Fibroblast of pulmonary artery (primary cell): ENCODE data around the gene MSI2.

ENCODE experiments used
- DNase-seq: peaks from one replicate; pipeline ENCODE4 v3.0.0-alpha.2; 2010; ENCODE audit warnings: low read depth
- H3K4me3 ChIP-seq: replicated peaks from 2 replicates; pipeline ENCODE4 v1.5.1; 2011; ENCODE audit warnings: low read depth, mild to moderate bottlenecking, control low read depth, low read length, moderate library complexity
- TF ChIP-seq, protein P1 (sequence below): IDR thresholded peaks from 2 replicates; pipeline ENCODE4 v1.5.1; 2011; ENCODE audit warnings: mild to moderate bottlenecking, control low read depth, low read length, inconsistent platforms; ENCODE audit errors: missing control alignments

The MSI2 gene

DNA sequence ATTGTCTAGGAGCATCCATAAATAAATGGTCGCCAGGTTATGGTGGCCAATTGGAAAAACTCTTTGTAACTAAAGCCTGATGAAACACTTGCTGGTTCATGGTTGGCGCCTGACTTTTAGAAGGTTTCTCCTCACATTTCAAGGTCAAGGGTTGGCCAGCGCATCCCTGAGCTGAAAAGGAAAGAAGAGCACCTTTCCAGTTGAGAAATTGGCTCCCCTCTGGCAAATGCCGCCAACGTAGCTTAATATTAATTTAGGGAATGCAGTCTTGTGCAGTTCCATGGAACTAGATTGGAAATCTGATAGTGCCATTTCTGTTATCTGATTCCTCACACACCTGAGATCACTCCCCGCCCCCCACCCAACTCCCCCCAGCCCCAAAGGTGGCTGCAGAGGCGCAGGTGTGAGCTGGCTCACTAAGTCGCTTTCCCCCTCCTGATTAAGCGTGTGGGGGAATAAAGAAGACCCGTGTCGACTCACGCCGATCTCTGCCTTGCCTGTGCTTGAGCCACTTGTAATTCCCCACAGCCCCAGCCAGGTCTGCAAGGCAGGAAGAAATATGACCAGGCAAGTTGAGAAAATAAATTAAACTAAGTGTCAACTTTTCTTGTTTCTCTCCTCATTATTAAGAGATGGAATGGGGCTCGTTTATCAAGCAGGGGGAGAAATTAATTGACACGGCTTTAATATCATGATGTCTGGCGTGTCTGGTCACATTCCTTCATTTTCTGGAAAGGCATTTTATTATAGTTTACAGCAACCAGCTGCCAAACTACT, 331.1 kb downstream of the MSI2 start:
- no peak overlapping the region for H3K4me3 ChIP-seq
- TF ChIP-seq, protein P1, sequence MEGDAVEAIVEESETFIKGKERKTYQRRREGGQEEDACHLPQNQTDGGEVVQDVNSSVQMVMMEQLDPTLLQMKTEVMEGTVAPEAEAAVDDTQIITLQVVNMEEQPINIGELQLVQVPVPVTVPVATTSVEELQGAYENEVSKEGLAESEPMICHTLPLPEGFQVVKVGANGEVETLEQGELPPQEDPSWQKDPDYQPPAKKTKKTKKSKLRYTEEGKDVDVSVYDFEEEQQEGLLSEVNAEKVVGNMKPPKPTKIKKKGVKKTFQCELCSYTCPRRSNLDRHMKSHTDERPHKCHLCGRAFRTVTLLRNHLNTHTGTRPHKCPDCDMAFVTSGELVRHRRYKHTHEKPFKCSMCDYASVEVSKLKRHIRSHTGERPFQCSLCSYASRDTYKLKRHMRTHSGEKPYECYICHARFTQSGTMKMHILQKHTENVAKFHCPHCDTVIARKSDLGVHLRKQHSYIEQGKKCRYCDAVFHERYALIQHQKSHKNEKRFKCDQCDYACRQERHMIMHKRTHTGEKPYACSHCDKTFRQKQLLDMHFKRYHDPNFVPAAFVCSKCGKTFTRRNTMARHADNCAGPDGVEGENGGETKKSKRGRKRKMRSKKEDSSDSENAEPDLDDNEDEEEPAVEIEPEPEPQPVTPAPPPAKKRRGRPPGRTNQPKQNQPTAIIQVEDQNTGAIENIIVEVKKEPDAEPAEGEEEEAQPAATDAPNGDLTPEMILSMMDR, result no peak
- no peak for DNase-seq

DNA sequence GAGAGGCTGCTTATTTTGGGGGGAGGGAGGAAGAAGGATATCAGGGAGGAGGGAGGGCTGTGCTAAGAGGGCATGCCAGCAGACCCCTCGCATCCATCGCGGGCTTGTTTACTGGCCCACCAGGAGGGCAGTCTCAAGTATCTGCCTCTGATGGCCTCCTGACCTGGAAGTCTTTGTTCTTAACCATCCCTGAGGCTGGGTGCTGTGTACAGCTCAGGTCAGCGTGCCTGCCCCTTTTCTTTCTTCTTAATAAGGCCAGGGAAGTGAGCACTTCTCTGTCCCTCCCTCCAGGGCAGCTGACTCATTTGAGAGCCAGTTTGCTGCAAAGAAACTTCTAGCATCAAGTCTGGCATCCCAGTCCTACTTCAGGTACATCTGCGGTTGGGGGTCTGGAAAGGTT, 331.8 kb downstream of the MSI2 start:
- TF ChIP-seq, protein P1, result no peak
- no peak for DNase-seq
- no peak overlapping the region for H3K4me3 ChIP-seq

DNA sequence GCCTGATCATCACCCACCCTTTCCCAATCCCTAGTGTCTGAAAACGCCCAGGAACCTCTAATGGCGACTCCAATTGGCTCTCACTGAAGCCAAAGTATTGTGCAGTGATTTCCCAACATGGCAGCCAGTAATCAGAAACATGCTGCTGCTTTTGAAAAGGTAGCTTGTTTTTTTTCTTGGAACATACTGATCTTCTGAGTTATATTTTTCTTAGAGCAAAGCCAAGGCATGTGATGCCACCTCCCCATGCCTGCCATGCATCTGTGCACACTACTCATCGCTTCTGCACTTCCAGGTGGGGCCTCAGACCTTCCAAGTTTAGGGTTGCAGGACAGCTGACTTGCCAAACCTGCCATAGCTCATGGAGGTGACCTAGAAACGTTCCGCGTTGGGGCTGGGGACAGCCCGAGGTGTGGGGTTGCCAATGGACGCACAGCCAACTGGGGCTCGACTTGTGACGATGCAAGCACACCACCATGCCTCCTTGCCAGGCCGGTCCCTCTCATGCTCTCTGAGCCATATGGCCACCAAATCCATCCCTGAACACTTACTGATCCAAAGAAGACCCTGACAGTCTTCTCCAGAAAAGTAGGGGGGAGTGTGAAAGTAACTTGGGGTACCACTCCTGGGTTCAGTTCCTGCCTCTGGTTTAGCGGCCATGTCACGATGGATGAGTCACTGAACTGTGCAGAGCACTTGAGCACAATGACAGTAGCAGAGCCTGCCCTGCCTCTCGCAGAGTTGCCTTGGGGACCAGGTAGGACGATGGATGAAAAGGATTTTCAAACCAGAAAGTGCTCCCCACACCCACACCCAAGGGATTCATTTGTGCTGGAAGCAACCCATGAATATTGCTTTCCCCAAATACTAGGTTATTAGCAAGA, 333.1 kb downstream of the MSI2 start:
- TF ChIP-seq, protein P1, result no peak
- no peak overlapping the region for H3K4me3 ChIP-seq
- DNase-seq, result peak; percentile 21

DNA sequence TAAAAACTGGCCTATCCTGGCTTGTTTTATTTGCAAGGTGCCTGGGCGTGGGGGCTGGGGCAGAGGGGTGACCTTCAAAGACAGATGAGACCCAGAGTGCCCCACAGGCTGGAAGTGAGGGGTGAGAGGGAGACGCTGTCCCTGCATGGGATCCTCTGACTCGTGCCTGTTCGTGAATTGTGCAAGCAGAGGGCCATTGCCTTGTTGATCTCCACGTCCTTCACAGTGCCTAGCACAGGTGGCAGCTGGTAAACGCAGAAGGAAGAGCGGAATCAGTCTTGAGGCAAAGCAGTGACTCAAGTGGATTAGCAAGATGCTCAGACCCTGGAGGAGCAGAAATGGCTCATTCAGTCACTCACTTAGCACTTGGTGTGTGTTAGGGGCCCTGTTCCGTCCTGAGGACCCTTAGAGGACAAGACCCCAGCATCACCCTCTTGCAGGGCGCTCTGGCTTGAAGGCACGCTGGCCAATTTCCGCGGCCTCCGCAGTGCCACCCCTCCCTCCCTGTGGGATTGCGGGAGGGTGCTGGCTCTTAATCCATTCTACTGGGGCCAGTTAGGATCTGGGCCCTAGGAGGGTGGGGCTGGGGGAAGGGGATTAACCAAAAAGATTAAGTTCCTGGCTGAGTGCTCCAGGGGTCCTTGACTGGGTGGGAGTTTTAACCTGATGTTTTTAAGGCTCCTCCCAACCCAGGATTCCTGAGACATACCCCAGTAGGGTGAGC, 337.6 kb downstream of the MSI2 start:
- no peak for DNase-seq
- no peak overlapping the region for H3K4me3 ChIP-seq
- TF ChIP-seq, protein P1, result no peak

DNA sequence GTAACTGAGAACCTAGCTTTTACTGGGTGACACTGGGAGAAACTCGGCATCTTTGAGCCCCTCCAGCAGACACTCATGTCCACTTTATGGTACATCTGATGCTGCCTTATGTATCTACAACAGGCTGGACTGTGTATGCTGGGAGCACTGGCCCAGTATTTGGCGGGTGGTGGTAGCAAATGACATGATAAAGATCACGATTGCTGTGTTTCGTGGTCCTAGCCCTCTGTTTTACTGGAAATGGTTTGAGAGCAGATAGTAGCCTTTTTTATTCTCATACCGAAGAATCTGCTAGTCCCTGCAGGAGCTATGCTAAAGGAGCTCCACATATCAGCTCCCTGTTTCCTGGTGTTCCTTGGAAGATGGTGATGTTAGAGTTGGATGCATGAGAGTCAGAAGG, 338.4 kb downstream of the MSI2 start:
- H3K4me3 ChIP-seq, result no peak overlapping the region
- TF ChIP-seq, protein P1, result no peak
- DNase-seq, result no peak

DNA sequence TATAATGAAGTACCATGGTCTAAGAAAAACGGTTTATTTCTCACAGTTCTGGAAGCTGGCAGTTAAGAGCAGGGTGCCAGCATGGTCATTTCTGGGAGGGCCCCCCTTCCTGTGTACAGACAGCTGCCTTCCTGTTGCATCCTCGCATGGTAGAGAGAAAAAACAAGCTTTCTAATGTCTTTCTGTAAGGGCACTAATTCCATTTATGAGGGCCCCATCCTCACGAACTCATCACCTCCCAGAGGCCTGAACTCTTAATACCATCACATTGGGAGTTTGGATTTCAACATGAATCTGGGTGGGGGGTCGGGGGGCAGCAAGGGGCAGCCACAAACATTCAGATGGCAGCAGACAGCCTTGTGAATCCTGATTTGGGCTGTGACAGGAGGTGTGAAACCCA, 339.1 kb downstream of the MSI2 start:
- TF ChIP-seq, protein P1, result no peak

More for the DNA sequence above, 339.1 kb downstream of the MSI2 start:
- no peak overlapping the region for H3K4me3 ChIP-seq
- no peak for DNase-seq
